Measurements from ENCODE around the gene TXLNB.
"Not testable (repeated sequence)": the region's sequence is repeated elsewhere in the genome, so short reads cannot be mapped to it uniquely, and the experiment has no call there.

The TXLNB gene

GRCh38 chr6:139313229-139313628 is 21.4 kb upstream of the TXLNB start:
- DNase-seq (ENCODE audit: insufficient read length, low spot score) = no peak
- FAIRE-seq = no peak

GRCh38 chr6:139311831-139312230 is 20.0 kb upstream of the TXLNB start:
- FAIRE-seq = no peak

GRCh38 chr6:139308936-139309603 is 17.3 kb upstream of the TXLNB start:
- no peak for DNase-seq (ENCODE audit: insufficient read length, low spot score)
- peak; percentile 64 for FAIRE-seq

More at GRCh38 chr6:139311831-139312230, 20.0 kb upstream of the TXLNB start:
- no peak for DNase-seq (ENCODE audit: insufficient read length, low spot score)

DNA sequence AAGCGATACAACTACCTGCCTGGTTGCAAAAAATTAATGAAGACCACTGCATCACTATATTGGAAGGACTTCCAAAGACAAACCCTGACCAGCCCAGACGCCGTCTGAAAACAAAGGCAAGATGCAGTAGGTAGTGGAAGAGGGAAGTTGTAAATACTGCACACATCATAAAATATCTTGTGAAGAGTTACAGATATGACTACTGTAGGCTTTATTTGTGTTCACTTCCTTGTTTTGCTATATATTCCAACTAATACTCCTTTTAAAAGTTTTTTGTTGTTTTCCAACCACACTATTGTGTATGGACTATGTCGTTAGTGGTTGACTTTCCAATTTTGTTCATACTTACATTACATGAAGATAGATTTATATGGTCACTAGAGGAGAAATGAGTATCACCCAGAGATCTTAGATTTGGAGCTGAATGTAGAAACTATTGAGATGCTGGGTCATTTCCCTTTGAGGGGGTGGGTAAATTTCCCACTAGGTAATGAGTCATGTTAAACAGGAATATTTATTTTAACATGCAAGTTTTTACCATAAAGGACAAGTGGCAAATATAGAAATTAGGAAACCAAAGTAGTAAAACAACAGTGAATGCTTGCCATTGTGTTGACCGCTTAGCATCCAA is 16.6 kb upstream of the TXLNB start:
- no peak for DNase-seq (ENCODE audit: insufficient read length, low spot score)
- no peak for FAIRE-seq

- DNase-seq (ENCODE audit: insufficient read length, low spot score) = no peak
Measured at GRCh38 chr6:139306291-139306981, 14.6 kb upstream of the TXLNB start.

DNA sequence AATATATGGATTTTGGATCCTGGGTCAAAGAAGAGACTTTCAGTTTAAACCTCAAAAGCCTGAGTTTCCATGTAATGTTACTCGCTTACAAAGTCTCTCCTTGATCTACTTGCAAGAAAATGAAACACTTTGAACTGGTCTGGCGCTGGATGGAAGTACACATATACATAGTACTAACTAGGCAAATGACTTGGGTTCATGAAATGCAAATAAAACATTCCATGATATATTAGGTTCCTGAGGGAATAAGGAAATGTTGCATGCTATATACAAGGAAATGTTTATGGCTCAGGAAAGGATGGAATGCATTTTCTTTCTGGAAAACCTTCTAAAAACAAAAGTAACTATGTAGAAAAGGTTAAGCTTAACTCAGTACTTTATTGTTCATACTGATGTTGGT is 11.4 kb upstream of the TXLNB start:
- FAIRE-seq = no peak
- DNase-seq (ENCODE audit: insufficient read length, low spot score) = no peak

More at GRCh38 chr6:139306291-139306981, 14.6 kb upstream of the TXLNB start:
- FAIRE-seq = peak; percentile 56

DNA sequence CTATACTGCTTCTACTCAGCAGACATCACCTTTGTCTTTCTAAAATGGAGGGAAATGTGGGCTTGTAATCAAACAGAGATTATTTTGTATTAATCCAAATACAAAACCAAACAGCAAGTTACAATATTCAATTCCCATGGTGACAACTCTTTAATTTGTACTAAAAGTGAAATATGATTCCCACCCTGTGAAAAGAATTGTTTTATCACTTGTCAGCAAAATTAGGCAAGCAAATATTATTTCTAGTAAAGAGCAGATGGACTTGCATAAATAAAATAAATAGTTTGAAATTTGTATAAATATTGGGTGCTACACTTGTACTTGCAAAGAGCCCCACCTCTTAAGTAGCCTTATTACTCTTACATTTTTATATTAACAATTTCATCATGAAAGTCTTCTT is 6.1 kb upstream of the TXLNB start:
- FAIRE-seq (no peak), DNase-seq (ENCODE audit: insufficient read length, low spot score) (no peak)

- FAIRE-seq = no peak
- no peak for DNase-seq (ENCODE audit: insufficient read length, low spot score)
Measured at GRCh38 chr6:139296927-139297326, 5.1 kb upstream of the TXLNB start.

GRCh38 chr6:139295901-139296300 is 4.1 kb upstream of the TXLNB start:
- DNase-seq (ENCODE audit: insufficient read length, low spot score) (no peak), FAIRE-seq (no peak)

DNA sequence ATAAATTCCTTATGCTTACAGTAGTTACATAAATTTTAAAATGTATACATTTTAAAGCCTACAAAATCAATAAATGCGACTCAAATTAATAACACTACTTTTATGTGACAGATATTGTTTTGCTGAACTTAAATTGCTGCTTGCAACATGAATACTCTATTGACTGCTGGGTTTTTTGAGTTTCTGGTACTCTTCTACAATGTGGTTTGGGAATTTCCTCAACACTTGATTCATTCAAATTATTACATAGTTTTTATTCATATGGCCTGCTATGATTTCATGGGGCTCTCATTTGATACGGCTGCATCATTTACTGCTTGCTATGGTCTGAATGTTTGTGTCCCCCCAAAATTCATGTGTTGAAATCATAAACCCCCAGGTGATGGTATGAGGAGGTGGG is 2.3 kb upstream of the TXLNB start:
- DNase-seq (ENCODE audit: insufficient read length, low spot score) (no peak), FAIRE-seq (peak; percentile 76)

DNA sequence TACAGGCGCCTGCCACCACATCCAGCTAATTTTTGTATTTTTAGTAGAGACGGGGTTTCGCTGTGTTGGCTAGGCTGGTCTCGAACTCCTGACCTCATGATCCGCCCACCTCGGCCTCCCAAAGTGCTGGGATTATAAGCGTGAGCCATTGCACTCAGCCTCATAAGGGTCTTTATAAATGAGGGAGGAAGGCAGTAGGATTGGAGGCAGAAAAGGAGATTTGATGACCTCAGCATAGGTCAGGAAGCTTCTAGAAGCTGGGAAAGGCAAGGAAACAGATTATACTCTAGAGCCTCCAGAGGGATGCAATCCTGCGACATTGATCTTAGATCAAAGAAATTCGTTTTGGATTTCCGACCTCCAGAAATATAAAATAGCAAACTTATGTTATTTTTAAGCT is 1.4 kb upstream of the TXLNB start:
- DNase-seq (ENCODE audit: insufficient read length, low spot score); FAIRE-seq: not testable (repeated sequence)

- FAIRE-seq = peak; percentile 99
- peak; percentile 48 for DNase-seq (ENCODE audit: insufficient read length, low spot score)
Measured at GRCh38 chr6:139290787-139291311, 949 bp downstream of the TXLNB start.

- peak; percentile 74 for FAIRE-seq
- DNase-seq (ENCODE audit: insufficient read length, low spot score) = no peak
Measured at GRCh38 chr6:139289233-139289632, 2.6 kb downstream of the TXLNB start.

DNA sequence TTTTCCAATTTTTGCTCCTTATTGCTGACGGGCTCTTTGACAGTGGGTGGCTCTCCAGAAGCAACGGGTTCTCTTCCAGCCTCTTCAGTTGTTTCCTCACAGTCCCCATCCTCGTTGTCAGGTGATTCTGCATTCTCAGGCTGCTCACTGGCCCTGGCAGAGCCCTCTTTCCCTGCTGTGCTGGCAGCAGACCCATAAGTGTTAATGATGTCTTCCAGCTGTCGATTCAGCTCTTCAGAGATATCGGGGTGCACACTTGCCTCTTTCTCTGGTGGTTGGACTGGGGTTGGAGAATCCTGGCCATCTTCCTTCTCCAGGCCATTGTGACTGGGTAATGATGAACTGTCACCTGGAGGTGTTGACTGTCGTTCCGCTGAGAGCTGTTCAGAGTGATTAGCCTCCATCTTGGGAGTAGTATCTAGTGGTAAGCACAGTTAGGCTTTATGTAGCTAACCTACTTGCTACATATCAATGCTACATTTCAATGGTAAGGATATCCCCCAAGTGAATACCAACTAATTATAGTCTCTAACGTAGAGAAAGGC is 3.2 kb downstream of the TXLNB start:
- peak; percentile 47 for FAIRE-seq

DNA sequence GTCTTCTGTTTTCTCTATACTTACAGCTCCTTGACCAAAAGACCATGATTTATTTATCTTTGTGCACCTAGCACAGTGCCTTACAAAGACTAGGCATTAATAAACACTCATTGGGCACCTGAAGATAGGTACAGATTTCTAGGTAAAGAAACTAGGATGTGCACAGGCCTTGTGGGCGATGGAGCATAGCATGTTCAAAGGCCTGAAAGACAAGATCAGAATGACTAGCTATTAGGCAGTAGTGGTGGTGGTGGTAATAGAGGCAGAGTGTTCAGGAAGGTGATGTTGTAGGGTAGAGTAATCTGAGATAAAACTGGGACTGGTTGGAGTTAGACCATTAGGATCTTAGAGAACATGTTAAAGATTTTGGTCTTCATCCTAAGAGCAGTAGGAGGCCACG is 3.9 kb downstream of the TXLNB start:
- FAIRE-seq = peak; percentile 80
- DNase-seq (ENCODE audit: insufficient read length, low spot score) = no peak

More for the DNA sequence above, 3.2 kb downstream of the TXLNB start:
- DNase-seq (ENCODE audit: insufficient read length, low spot score) = no peak

DNA sequence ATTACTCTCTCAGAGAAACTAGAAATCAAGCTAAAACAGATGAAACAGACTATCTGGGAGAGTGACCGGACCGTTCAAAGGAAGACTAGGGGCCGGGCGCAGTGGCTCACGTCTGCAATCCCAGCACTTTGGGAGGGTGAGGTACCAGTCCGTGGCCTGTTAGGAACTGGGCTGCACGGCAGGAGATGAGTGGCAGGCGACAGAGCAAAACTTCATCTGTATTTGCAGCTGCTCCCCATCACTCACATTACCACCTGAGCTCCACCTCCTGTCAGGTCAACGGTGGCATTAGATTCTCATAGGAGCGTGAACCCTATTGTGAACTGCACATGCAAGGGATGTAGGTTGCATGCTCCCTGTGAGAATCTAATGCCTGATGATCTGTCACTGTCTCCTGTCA is 5.4 kb downstream of the TXLNB start:
- not testable (repeated sequence) for DNase-seq (ENCODE audit: insufficient read length, low spot score); FAIRE-seq

DNA sequence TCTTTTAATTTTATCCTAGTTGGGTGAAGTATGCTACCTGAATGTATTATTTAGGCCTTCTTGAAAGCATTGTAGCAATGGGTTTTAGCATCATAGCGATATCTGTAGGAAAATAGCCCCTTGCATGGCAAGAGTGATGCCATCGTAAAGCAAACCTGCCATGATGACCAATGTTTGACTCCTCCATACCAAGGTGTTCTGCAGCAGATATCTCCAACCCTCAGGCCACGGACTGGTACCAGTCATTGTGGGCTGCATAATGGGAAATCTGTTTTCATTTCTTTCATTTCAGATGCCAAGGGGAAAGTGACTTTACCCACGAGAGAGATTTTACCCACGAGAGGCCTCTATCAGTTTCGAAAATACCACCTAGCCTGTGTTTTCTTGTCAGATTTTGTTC is 6.2 kb downstream of the TXLNB start:
- FAIRE-seq (no peak), DNase-seq (ENCODE audit: insufficient read length, low spot score) (no peak)

DNA sequence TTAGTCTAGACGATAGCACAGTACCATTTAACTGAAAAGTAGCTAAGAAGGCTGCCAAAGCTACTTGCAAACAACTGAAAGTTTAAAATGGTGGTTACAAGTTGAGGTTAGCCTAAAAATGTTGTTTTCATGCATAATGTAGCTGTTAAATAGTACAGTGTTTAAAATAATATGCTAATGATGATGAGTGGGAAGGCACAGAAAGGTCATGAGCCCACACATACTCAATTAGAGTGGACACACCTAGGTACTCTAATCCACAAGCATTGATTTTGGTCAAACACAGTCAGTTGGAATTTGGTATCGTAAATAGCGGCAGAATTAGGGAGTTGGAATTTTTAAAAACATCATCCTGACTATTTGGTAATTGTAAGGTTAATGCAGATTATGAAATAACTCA is 7.0 kb downstream of the TXLNB start:
- DNase-seq (ENCODE audit: insufficient read length, low spot score) = no peak
- FAIRE-seq = no peak

- DNase-seq (ENCODE audit: insufficient read length, low spot score) (no peak), FAIRE-seq (no peak)
Measured at GRCh38 chr6:139282684-139283083, 9.1 kb downstream of the TXLNB start.

DNA sequence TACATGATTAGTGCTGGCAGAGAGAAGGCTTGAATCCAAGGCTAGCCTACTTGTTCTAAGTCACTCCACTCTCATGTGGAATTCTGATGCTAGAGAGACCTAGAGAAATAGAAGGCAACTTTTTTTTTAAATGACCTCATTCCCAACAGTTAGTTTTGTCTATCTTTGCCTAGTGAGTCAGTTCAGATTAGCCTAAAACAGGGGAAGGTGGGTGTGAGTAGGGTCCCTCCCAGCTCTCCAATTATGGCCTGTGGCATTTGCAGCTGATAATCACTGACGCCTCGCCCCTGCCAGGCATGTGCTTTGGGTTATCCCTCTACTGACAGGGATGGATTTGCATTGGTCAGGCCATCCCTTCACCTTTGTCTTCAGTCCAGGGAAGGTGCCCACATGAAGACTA is 13.6 kb downstream of the TXLNB start:
- FAIRE-seq (no peak), DNase-seq (ENCODE audit: insufficient read length, low spot score) (no peak)

- DNase-seq (ENCODE audit: insufficient read length, low spot score) = no peak
- peak; percentile 26 for FAIRE-seq
Measured at GRCh38 chr6:139277587-139277986, 14.2 kb downstream of the TXLNB start.

Data from GM19239 (cell line).